Hepatocyte (in vitro differentiated cells): ENCODE data around the gene SETBP1.

Source experiments
- EZH2phosphoT487 ChIP-seq: fragments of 200-600 bp; sonication (generic); IDR thresholded peaks from one replicate; pipeline ENCODE4 v1.6.1; 2018; ENCODE audit warnings: antibody characterized with exemption, mild to moderate bottlenecking, low read depth, moderate library complexity; ENCODE audit not compliant: unreplicated experiment, severe bottlenecking
- TF ChIP-seq, protein P1 (sequence below): fragments of 200-600 bp; sonication (generic); IDR thresholded peaks from 2 replicates; pipeline ENCODE4 v1.5.1; 2016; ENCODE audit warnings: antibody characterized with exemption, mild to moderate bottlenecking; ENCODE audit not compliant: poor library complexity

DNA sequence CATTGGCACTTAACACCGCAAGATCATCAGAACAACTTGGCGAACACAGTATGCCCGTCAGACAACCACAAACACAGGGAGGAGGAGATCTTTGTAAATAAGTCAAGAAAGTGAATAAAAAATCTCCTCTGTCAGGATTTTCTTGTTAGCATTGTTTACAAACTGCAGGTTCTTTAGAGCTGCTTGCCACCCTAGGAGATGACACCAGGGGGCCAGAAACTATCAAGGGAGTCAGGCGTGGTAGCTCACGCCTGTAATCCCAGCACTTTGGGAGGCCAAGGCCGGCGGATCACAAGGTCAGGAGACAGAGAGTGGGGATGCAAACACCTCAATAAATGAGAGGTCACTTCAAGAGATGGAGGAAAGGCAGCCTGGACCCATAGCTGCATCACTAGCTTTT is 428.1 kb downstream of the SETBP1 start:
- TF ChIP-seq, protein P1, sequence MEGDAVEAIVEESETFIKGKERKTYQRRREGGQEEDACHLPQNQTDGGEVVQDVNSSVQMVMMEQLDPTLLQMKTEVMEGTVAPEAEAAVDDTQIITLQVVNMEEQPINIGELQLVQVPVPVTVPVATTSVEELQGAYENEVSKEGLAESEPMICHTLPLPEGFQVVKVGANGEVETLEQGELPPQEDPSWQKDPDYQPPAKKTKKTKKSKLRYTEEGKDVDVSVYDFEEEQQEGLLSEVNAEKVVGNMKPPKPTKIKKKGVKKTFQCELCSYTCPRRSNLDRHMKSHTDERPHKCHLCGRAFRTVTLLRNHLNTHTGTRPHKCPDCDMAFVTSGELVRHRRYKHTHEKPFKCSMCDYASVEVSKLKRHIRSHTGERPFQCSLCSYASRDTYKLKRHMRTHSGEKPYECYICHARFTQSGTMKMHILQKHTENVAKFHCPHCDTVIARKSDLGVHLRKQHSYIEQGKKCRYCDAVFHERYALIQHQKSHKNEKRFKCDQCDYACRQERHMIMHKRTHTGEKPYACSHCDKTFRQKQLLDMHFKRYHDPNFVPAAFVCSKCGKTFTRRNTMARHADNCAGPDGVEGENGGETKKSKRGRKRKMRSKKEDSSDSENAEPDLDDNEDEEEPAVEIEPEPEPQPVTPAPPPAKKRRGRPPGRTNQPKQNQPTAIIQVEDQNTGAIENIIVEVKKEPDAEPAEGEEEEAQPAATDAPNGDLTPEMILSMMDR: no peak
- TF ChIP-seq EZH2phosphoT487: no peak
